Trophoblast cell (in vitro differentiated cells and primary cell): ENCODE data around the gene FRAT2.

Source experiments
- DNase-seq, 2 donors: peaks; one replicate each; pipeline ENCODE4 v3.0.0-alpha.2; 2016
- H2AFZ ChIP-seq: 2 replicates; pipeline ENCODE4 v1.6.1; 2013; ENCODE audit warnings: low read length, moderate library complexity, mild to moderate bottlenecking; ENCODE audit not compliant: insufficient read depth, poor library complexity
- H2AK5ac ChIP-seq: 2 replicates; pipeline ENCODE4 v1.6.1; 2013; ENCODE audit warnings: mild to moderate bottlenecking, low read length
- H2BK120ac ChIP-seq: 2 replicates; pipeline ENCODE4 v1.6.1; 2013; ENCODE audit warnings: low read length, mild to moderate bottlenecking, moderate library complexity; ENCODE audit not compliant: insufficient read depth, poor library complexity
- H2BK12ac ChIP-seq: 2 replicates; pipeline ENCODE4 v1.6.1; 2013; ENCODE audit warnings: mild to moderate bottlenecking, low read length, moderate library complexity
- H2BK5ac ChIP-seq: 2 replicates; pipeline ENCODE4 v1.6.1; 2013; ENCODE audit warnings: low read length, low read depth, moderate library complexity, mild to moderate bottlenecking; ENCODE audit not compliant: poor library complexity
- H3K14ac ChIP-seq: 2 replicates; pipeline ENCODE4 v1.6.1; 2013; ENCODE audit warnings: mild to moderate bottlenecking, low read length
- H3K18ac ChIP-seq: 2 replicates; pipeline ENCODE4 v1.6.1; 2013; ENCODE audit warnings: mild to moderate bottlenecking, low read length
- H3K23ac ChIP-seq: 2 replicates; pipeline ENCODE4 v1.6.1; 2013; ENCODE audit warnings: low read length
- H3K27ac ChIP-seq: 2 replicates; pipeline ENCODE4 v1.5.1; 2013; ENCODE audit warnings: low read depth, mild to moderate bottlenecking, inconsistent platforms, low read length, moderate library complexity
- H3K27me3 ChIP-seq: 2 replicates; pipeline ENCODE4 v1.6.1; 2013; ENCODE audit warnings: inconsistent platforms, mild to moderate bottlenecking, low read length, moderate library complexity; ENCODE audit not compliant: insufficient read depth
- H3K36me3 ChIP-seq, 2 experiments: 1 replicate in 1 of 2; 2 replicates in 1 of 2; pipeline ENCODE4 v1.6.1; 2013; ENCODE audit warnings: low read length in 2 of 2, mild to moderate bottlenecking in 2 of 2, moderate library complexity in 1 of 2; ENCODE audit not compliant: insufficient read depth in 2 of 2, control insufficient read depth in 1 of 2
- H3K4ac ChIP-seq: 2 replicates; pipeline ENCODE4 v1.6.1; 2013; ENCODE audit warnings: low read depth, mild to moderate bottlenecking, low read length, moderate library complexity
- H3K4me1 ChIP-seq, 2 experiments: 1 replicate in 1 of 2; 2 replicates in 1 of 2; pipeline ENCODE4 v1.6.1; 2013; ENCODE audit warnings: low read length in 2 of 2, mild to moderate bottlenecking in 2 of 2, moderate library complexity in 1 of 2; ENCODE audit not compliant: insufficient read depth in 2 of 2, control insufficient read depth in 1 of 2
- H3K4me2 ChIP-seq: 2 replicates; pipeline ENCODE4 v1.6.1; 2013; ENCODE audit warnings: inconsistent platforms, mild to moderate bottlenecking, low read length, moderate library complexity
- H3K4me3 ChIP-seq: 2 replicates; pipeline ENCODE4 v1.5.1; 2013; ENCODE audit warnings: mild to moderate bottlenecking, low read depth, low read length, inconsistent platforms
- H3K79me1 ChIP-seq: one replicate; pipeline ENCODE4 v1.6.1; 2013; ENCODE audit warnings: low read length
- H3K79me2 ChIP-seq: 2 replicates; pipeline ENCODE4 v1.6.1; 2013; ENCODE audit warnings: low read length, mild to moderate bottlenecking; ENCODE audit not compliant: control insufficient read depth, insufficient read depth, poor library complexity
- H3K9ac ChIP-seq: 2 replicates; pipeline ENCODE4 v1.6.1; 2013; ENCODE audit warnings: mild to moderate bottlenecking, low read length
- H3K9me3 ChIP-seq: 2 replicates; pipeline ENCODE4 v1.6.1; 2013; ENCODE audit warnings: low read depth, mild to moderate bottlenecking, control low read depth, inconsistent platforms, low read length; ENCODE audit not compliant: insufficient read depth
- H4K12ac ChIP-seq: 2 replicates; pipeline ENCODE4 v1.6.1; 2013; ENCODE audit warnings: low read depth, mild to moderate bottlenecking, low read length, moderate library complexity
- H4K8ac ChIP-seq: 2 replicates; pipeline ENCODE4 v1.6.1; 2013; ENCODE audit warnings: low read depth, mild to moderate bottlenecking, low read length, moderate library complexity
- H4K91ac ChIP-seq: one replicate; pipeline ENCODE4 v1.6.1; 2013; ENCODE audit warnings: low read depth, mild to moderate bottlenecking, low read length, moderate library complexity
- whole genome bisulfite sequencing: extraction: QIAGEN DNeasy Blood & Tissue Kit; methylation state at CpG from one replicate; pipeline ENCODE4 v1.1.7; 2013; ENCODE audit warnings: missing lambda C conversion rate; ENCODE audit not compliant: insufficient read length, insufficient coverage; ENCODE audit errors: extremely low coverage; 5-methylcytosine and 5-hydroxymethylcytosine counted together

The FRAT2 gene

DNA sequence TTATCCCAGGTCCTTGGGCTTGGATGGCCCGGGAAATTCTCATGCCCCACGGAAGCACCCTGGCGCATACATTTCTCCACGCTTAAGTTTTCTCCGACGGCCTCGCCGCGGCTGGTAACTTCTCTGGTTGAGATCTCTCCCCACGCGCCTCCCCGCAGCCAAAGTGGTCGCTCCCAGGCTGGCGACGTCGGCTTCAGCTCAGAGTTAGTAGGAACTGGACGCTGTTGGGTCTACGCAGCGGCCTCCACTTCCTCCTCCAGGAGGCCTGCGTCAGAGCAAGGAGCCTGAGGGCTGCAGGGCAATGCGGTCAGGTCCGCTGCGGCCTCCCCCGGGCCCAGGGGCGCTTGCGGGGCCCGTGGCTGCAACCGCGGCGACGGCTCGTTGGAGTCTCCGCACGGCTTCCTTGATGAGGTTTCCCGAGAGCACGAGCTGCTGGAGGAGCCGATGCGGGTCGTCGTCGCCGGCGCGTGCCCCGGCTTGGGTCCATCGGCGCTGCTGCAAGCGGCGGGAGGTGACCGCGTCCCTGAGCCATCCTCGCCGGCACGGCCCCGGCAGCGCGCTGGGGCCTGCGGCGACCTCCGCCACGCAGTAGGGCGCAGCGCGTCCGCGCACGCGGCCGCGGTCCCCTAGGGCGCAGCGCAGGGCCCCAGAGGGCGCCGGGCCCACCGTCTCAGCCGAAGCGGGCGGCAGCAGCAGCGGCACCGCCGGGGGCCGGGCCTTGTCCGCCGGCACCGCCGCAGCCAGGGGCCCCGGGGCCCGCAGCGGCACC, 744 bp downstream of the FRAT2 start:
- H2AK5ac ChIP-seq, result no peak overlapping the region
- peak overlapping the region; percentile 71 for H3K14ac ChIP-seq
- DNase-seq, result peak; percentile 58 to 76
- no peak overlapping the region for H2BK120ac ChIP-seq
- peaks cover 3 to 16% of the 10 kb centered on the region in 2 experiments for H3K4me1 ChIP-seq
- H3K27ac ChIP-seq, result peak overlapping the region; percentile 21
- H3K79me2 ChIP-seq, result peaks cover 2% of the 10 kb centered on the region
- peak overlapping the region; percentile 69 for H3K18ac ChIP-seq
- no peaks in the 10 kb centered on the region for H3K36me3 ChIP-seq
- H4K12ac ChIP-seq, result peak overlapping the region; percentile 83
- peak overlapping the region; percentile 8 for H2BK12ac ChIP-seq
- H3K9ac ChIP-seq, result peak overlapping the region; percentile 67
- H4K91ac ChIP-seq, result peak overlapping the region; percentile 34
- peak overlapping the region; percentile 42 for H3K4ac ChIP-seq
- no CpG with 5 or more reads among the region's 89 CpGs for WGBS
- H3K79me1 ChIP-seq, result peaks cover 15% of the 10 kb centered on the region
- peak overlapping the region; percentile 82 for H3K4me2 ChIP-seq
- H4K8ac ChIP-seq, result peak overlapping the region; percentile 91
- peak overlapping the region; percentile 55 for H2BK5ac ChIP-seq
- no peak overlapping the region for H3K23ac ChIP-seq
- H3K9me3 ChIP-seq, result no peaks in the 10 kb centered on the region
- no peaks in the 10 kb centered on the region for H3K27me3 ChIP-seq
- H2AFZ ChIP-seq, result peak overlapping the region; percentile 50
- H3K4me3 ChIP-seq, result peak overlapping the region; percentile 93

DNA sequence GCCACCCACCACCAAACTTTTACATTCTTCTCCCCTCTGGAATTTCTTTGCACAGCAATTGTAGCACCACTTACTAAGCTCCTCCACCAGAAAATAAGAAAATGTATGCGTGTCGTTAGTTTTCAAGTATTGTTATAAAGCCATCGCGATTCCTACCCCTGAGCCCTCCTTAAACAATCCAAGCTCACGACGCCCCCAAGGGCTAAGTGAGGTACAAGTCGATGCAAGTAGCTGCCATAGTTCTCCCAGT, 1.3 kb downstream of the FRAT2 start:
- Histone ChIP-seq H3K9me3 (no peaks in the 10 kb centered on the region), H3K27me3 (no peaks in the 10 kb centered on the region), H3K4me2 (peak overlapping the region; percentile 82), H4K8ac (peak overlapping the region; percentile 91), H3K9ac (peak overlapping the region; percentile 67), H3K27ac (no peak overlapping the region), H3K23ac (no peak overlapping the region), H3K4ac (peak overlapping the region; percentile 42), H3K79me1 (peaks cover 15% of the 10 kb centered on the region), H2BK120ac (no peak overlapping the region), H3K4me1 (peaks cover 3 to 16% of the 10 kb centered on the region in 2 experiments), H4K91ac (peak overlapping the region; percentile 34), H2BK5ac (no peak overlapping the region), H4K12ac (peak overlapping the region; percentile 83), H3K14ac (peak overlapping the region; percentile 71), H2BK12ac (no peak overlapping the region), H3K18ac (peak overlapping the region; percentile 69), H3K4me3 (peak overlapping the region; percentile 93), H3K79me2 (peaks cover 2% of the 10 kb centered on the region), H2AFZ (peak overlapping the region; percentile 50), H3K36me3 (no peaks in the 10 kb centered on the region), H2AK5ac (no peak overlapping the region)
- no CpG with 5 or more reads among the region's 7 CpGs for WGBS
- DNase-seq, result no peak

DNA sequence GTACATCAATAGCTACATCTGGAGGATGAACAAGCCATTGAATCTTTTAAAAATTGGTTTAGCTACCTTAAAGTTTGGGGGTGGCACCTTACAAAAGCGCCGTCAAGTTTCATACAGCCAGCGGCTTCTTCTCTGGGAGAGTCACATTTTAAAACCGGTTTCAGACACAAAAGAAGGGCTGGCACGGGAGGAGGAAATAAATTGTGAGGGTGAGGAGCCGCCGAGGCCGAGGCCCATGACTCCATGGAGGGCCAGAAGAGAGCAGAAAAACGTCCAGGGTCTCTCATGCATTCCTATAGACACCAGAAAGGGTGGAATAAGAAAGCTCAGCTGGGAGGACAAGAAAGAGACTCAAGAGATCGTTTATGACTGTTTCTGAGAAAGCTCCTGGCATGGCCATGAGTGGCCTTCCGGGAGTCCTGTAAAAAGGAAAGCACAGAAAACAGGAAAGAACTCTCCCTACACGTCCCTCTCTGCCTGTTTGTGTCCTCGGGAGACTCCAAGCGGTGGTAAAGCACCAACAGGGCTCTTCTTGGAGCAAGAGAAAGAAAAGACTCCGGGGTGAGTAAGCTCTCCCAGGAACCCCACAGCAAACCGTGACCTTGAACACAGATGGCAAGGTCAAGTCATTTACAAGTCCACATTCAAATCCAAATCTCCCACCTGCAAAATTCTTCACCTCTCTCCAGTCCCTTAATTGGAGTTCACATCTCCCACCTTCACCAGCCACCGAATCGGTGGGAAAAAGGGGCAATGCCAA, 1.8 kb downstream of the FRAT2 start:
- Histone ChIP-seq H3K36me3 (no peaks in the 10 kb centered on the region), H3K9ac (no peak overlapping the region), H2AK5ac (no peak overlapping the region), H3K79me1 (peaks cover 15% of the 10 kb centered on the region), H3K4me1 (peaks cover 3 to 16% of the 10 kb centered on the region in 2 experiments), H2BK5ac (no peak overlapping the region), H2BK12ac (no peak overlapping the region), H2BK120ac (no peak overlapping the region), H4K8ac (peak overlapping the region; percentile 64), H3K27me3 (no peaks in the 10 kb centered on the region), H3K27ac (no peak overlapping the region), H3K9me3 (no peaks in the 10 kb centered on the region), H4K12ac (no peak overlapping the region), H3K4me2 (peak overlapping the region; percentile 82), H3K4ac (no peak overlapping the region), H3K14ac (peak overlapping the region; percentile 17), H2AFZ (no peak overlapping the region), H3K79me2 (peaks cover 2% of the 10 kb centered on the region), H3K4me3 (no peak overlapping the region), H3K23ac (no peak overlapping the region), H4K91ac (no peak overlapping the region), H3K18ac (no peak overlapping the region)
- WGBS, result no CpG with 5 or more reads among the region's 18 CpGs
- peak in 1 of 2 donors; percentile 51 for DNase-seq

DNA sequence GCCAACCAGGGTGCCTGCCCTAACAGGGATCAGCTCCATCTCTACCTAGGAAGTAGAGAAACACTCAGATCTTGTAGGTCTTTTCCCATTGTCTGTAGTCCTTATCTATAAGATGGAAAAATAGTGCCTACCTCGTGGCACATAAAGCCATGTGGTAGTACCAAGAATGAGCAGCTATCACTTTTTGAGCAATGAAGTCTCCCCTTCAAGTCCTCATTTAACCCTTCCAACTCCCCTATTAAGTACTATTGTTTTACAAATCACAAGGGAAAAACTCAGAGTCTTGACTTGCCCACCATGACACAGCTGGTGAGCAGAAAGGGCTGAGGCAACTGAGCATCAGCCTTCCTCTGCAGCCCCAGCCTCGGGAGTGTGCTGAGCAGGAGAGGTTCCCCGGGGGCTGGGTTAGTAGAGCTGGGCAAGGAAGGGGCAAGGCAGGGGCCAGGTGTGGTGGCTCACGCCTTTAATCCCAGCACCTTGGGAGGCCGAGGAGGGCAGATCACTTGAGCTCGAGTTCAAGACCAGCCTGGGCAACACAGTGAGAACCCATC, 3.3 kb downstream of the FRAT2 start:
- no peak overlapping the region for H3K4ac ChIP-seq
- no peak overlapping the region for H3K9ac ChIP-seq
- peaks cover 15% of the 10 kb centered on the region for H3K79me1 ChIP-seq
- no peak overlapping the region for H4K91ac ChIP-seq
- H3K18ac ChIP-seq, result no peak overlapping the region
- no peak overlapping the region for H4K12ac ChIP-seq
- no peak overlapping the region for H3K4me3 ChIP-seq
- no peak overlapping the region for H4K8ac ChIP-seq
- no peaks in the 10 kb centered on the region for H3K9me3 ChIP-seq
- H2BK12ac ChIP-seq, result no peak overlapping the region
- H3K4me2 ChIP-seq, result no peak overlapping the region
- no peak overlapping the region for H3K27ac ChIP-seq
- H3K36me3 ChIP-seq, result no peaks in the 10 kb centered on the region
- H3K27me3 ChIP-seq, result no peaks in the 10 kb centered on the region
- peaks cover 3 to 10% of the 10 kb centered on the region in 2 experiments for H3K4me1 ChIP-seq
- WGBS, result no CpG with 5 or more reads among the region's 6 CpGs
- no peak overlapping the region for H2BK120ac ChIP-seq
- no peak overlapping the region for H3K14ac ChIP-seq
- no peak overlapping the region for H2AFZ ChIP-seq
- peaks cover 2% of the 10 kb centered on the region for H3K79me2 ChIP-seq
- no peak overlapping the region for H2BK5ac ChIP-seq
- H3K23ac ChIP-seq, result no peak overlapping the region
- DNase-seq, result no peak
- H2AK5ac ChIP-seq, result no peak overlapping the region
